ENCODE results near the gene DYRK1A. TPM values are rescaled to one million over a fixed set of nuclear protein-coding genes. Genes with fewer than 3 reads are reported as not detected.

Gene DYRK1A
- total RNA-seq, 6 experiments from 2014 or later: 35.8 to 47.3 (median 42.5) TPM

DNA sequence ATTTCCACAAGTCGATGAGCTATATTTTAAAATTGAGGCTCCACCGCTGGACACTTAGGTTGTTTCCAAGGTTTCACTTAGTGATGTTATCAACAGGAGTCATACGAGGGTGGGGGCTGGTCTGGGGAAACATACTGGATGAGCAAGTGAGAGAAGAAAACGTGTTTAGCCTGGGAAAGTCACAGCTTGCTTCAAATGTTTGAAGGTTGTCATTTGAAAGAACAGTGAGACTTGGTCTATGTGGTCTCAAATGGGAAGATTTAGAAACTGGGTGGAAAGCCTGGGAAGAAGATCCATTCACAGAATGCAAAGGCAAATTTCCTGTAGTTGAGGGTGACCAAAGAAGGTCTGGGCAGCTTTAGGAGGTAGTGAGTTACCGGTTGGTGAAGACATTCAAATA, 9.9 kb upstream of the DYRK1A start:
- Mint-ChIP-seq H3K9me3 (peaks cover 1% of the 10 kb centered on the region), H3K4me3 (no peak overlapping the region), H3K4me1 (ENCODE audit: low read depth) (peaks cover 23% of the 10 kb centered on the region), H3K27ac (no peak overlapping the region; the same call in 1 of the 2 replicates), H3K27me3 (ENCODE audit: insufficient read depth) (no peaks in the 10 kb centered on the region), H3K36me3 (ENCODE audit: low read depth) (peaks cover 2% of the 10 kb centered on the region; the same call in 1 of the 2 replicates)
- TF ChIP-seq, protein P1, sequence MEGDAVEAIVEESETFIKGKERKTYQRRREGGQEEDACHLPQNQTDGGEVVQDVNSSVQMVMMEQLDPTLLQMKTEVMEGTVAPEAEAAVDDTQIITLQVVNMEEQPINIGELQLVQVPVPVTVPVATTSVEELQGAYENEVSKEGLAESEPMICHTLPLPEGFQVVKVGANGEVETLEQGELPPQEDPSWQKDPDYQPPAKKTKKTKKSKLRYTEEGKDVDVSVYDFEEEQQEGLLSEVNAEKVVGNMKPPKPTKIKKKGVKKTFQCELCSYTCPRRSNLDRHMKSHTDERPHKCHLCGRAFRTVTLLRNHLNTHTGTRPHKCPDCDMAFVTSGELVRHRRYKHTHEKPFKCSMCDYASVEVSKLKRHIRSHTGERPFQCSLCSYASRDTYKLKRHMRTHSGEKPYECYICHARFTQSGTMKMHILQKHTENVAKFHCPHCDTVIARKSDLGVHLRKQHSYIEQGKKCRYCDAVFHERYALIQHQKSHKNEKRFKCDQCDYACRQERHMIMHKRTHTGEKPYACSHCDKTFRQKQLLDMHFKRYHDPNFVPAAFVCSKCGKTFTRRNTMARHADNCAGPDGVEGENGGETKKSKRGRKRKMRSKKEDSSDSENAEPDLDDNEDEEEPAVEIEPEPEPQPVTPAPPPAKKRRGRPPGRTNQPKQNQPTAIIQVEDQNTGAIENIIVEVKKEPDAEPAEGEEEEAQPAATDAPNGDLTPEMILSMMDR (IDR thresholded peaks at IDR 0.05): no peak
- DNase-seq: no peak

DNA sequence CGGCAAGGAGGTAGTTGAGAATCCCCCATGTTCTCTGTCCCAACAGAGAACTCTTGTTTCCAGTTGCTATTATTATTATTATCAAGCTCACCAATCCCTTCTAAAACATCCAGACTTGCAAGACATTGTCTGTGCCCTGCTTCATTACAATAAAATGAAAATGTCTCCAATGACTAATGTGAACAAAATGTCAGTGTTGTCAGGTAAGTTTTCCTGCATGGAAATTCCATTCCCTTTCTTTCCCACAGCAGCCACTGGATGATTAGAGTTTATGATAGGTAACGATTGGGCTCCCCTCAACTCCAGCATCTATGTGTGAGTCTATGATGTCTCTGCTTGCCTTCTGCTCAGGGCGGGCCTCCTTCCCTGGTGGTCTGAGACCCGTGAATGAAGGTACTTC, 8.9 kb upstream of the DYRK1A start:
- Mint-ChIP-seq H3K27ac (no peak overlapping the region; the same call in 1 of the 2 replicates), H3K9me3 (no peaks in the 10 kb centered on the region), H3K36me3 (ENCODE audit: low read depth) (no peaks in the 10 kb centered on the region), H3K27me3 (ENCODE audit: insufficient read depth) (no peaks in the 10 kb centered on the region), H3K4me1 (ENCODE audit: low read depth) (peaks cover 23% of the 10 kb centered on the region), H3K4me3 (no peak overlapping the region)
- TF ChIP-seq, protein P1 (IDR thresholded peaks at IDR 0.05): no peak
- no peak for DNase-seq

DNA sequence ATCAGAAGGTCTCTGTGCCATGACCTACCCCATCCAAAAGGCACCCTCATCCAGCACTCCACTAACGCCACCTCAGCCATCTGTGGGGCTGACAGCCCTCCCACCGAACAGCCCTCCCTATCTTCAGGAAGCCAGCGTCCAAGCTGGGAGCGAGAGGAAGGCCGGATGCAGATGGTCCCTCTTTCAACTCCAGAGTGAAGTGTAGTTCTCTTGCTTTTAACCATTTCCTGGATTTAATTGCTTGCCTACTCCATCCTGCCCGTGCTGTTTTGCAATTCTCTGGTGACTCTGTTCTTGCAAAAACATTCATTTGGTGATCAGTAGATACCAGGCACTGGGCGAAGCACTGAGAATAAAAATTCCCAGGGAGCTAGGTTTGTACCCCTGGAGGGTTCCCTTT, 8.2 kb upstream of the DYRK1A start:
- DNase-seq: no peak
- TF ChIP-seq, protein P1 (IDR thresholded peaks at IDR 0.05): no peak
- Mint-ChIP-seq H3K9me3 (no peaks in the 10 kb centered on the region), H3K27me3 (ENCODE audit: insufficient read depth) (no peaks in the 10 kb centered on the region), H3K4me3 (no peak overlapping the region), H3K27ac (no peak overlapping the region; the same call in 1 of the 2 replicates), H3K4me1 (ENCODE audit: low read depth) (peaks cover 23% of the 10 kb centered on the region), H3K36me3 (ENCODE audit: low read depth) (no peaks in the 10 kb centered on the region)

DNA sequence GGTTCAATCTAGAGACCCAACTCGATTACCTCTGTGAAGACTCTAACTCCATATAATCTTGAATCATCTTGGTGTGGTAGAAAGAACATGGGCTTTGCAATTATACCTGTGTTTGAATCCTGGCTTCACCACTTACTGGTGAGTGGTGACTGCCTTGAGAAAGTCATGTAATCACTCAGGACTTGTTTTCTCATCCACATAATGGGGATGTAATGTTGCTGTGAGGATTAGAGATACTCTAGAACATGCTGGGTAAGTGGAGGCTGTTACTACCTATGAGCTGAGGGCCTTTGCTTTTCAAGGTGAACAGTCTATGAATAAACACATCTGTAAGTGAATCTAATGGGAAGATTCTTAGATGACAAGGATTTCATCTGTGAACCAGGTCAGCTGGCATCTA, 2.6 kb upstream of the DYRK1A start:
- Mint-ChIP-seq H3K4me3 (no peak overlapping the region), H3K27ac (no peak overlapping the region), H3K4me1 (ENCODE audit: low read depth) (peaks cover 15% of the 10 kb centered on the region)

DNA sequence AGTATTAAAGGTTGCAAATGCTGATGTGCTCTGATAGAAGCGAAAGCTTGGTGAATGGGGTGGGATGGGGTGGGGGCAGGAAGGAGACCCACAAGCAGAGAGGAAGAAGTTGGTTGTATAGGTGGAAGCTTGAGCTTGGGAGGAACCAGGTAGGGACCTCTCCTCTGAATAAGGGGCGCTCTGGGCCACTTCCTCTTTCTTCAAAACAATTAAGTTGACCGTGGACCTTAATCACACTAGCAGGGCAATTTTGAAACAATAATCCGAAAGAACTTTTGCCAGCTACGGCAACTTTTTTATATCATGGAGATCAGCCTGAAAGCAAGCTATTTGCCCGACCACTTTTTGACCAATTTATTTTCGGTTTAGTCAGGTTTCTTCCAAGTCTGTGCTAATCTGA, 1.9 kb upstream of the DYRK1A start:
- Mint-ChIP-seq H3K4me3 (no peak overlapping the region), H3K27me3 (ENCODE audit: insufficient read depth) (no peaks in the 10 kb centered on the region; the same call in 1 of the 2 replicates), H3K36me3 (ENCODE audit: low read depth) (peaks cover 9% of the 10 kb centered on the region), H3K9me3 (no peaks in the 10 kb centered on the region), H3K27ac (peak overlapping the region; percentile 95; the same call in 1 of the 2 replicates), H3K4me1 (ENCODE audit: low read depth) (peaks cover 22% of the 10 kb centered on the region)
- TF ChIP-seq, protein P1 (IDR thresholded peaks at IDR 0.05): no peak
- DNase-seq: no peak

More for the DNA sequence above, 2.6 kb upstream of the DYRK1A start:
- Mint-ChIP-seq H3K36me3 (ENCODE audit: low read depth) (peaks cover 9% of the 10 kb centered on the region), H3K9me3 (no peaks in the 10 kb centered on the region), H3K27me3 (ENCODE audit: insufficient read depth) (no peaks in the 10 kb centered on the region; the same call in 1 of the 2 replicates)
- DNase-seq: no peak
- TF ChIP-seq, protein P1 (IDR thresholded peaks at IDR 0.05): no peak

All from HFFc6 (cell line).